HL-60 (cell line): ENCODE data around the gene BCL11A.

Experiments used
- DNase-seq, 2 experiments: peaks; one replicate each; pipeline ENCODE4 v3.0.0-alpha.2; 2010 to 2020; ENCODE audit warnings: low read depth in 1 of 2, low spot score in 1 of 2
- H3K27ac ChIP-seq: fragments of 250-450 bp; sonication (Bioruptor Pico); replicated peaks from 2 replicates; pipeline ENCODE4 v1.5.1; 2020; ENCODE audit warnings: mild to moderate bottlenecking, moderate library complexity
- H3K27me3 ChIP-seq: fragments of 250-450 bp; sonication (Bioruptor Pico); 2 replicates; pipeline ENCODE4 v1.5.1; 2021; ENCODE audit warnings: mild to moderate bottlenecking, moderate library complexity; ENCODE audit not compliant: insufficient read depth, poor library complexity, severe bottlenecking
- H3K4me3 ChIP-seq: replicated peaks from 2 replicates; pipeline ENCODE4 v1.5.1; 2011; ENCODE audit warnings: mild to moderate bottlenecking, control low read depth, low read length; ENCODE audit not compliant: insufficient read depth
- GABPA ChIP-seq: IDR thresholded peaks from 2 replicates; pipeline ENCODE4 v1.6.1; 2012; ENCODE audit warnings: low read depth
- POLR2AphosphoS5 ChIP-seq: IDR thresholded peaks from 2 replicates; pipeline ENCODE4 v1.6.1; 2012; ENCODE audit warnings: low read depth
- SPI1 ChIP-seq: IDR thresholded peaks from 2 replicates; pipeline ENCODE4 v1.6.1; 2012; ENCODE audit warnings: low read depth, mild to moderate bottlenecking, borderline replicate concordance
- TF ChIP-seq, protein P1 (sequence below): IDR thresholded peaks from 2 replicates; pipeline ENCODE4 v1.6.1; 2012; ENCODE audit warnings: low read depth; ENCODE audit not compliant: insufficient replicate concordance
- TF ChIP-seq, protein P2 (sequence below): IDR thresholded peaks from one replicate; pipeline ENCODE4 v1.5.1; 2011; ENCODE audit warnings: low read length, control low read depth, inconsistent platforms; ENCODE audit not compliant: insufficient read depth

The BCL11A gene

DNA sequence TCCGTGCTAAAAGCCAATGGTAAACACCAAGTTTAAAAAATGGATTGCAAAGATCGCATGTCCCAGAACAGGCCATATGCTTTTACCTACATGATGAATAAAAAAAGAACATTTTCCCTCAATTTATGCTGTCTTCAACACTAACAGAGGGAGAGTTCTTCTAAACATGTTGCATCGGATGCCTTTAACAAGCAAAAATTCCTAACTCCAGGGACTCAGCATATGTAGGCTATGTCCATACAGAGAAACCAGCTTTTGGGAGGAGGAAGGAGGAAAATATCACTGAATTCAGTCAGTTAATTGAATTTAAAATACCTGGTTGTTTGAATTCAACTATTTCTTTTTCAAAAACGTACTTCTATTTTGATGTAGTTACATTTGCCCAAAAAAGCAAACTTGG is 28.6 kb downstream of the BCL11A start:
- no peak overlapping the region for H3K27ac ChIP-seq
- no peaks in the 10 kb centered on the region for H3K27me3 ChIP-seq
- no peak overlapping the region for H3K4me3 ChIP-seq
- DNase-seq, result no peak
- TF ChIP-seq, protein P1, sequence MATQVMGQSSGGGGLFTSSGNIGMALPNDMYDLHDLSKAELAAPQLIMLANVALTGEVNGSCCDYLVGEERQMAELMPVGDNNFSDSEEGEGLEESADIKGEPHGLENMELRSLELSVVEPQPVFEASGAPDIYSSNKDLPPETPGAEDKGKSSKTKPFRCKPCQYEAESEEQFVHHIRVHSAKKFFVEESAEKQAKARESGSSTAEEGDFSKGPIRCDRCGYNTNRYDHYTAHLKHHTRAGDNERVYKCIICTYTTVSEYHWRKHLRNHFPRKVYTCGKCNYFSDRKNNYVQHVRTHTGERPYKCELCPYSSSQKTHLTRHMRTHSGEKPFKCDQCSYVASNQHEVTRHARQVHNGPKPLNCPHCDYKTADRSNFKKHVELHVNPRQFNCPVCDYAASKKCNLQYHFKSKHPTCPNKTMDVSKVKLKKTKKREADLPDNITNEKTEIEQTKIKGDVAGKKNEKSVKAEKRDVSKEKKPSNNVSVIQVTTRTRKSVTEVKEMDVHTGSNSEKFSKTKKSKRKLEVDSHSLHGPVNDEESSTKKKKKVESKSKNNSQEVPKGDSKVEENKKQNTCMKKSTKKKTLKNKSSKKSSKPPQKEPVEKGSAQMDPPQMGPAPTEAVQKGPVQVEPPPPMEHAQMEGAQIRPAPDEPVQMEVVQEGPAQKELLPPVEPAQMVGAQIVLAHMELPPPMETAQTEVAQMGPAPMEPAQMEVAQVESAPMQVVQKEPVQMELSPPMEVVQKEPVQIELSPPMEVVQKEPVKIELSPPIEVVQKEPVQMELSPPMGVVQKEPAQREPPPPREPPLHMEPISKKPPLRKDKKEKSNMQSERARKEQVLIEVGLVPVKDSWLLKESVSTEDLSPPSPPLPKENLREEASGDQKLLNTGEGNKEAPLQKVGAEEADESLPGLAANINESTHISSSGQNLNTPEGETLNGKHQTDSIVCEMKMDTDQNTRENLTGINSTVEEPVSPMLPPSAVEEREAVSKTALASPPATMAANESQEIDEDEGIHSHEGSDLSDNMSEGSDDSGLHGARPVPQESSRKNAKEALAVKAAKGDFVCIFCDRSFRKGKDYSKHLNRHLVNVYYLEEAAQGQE, result no peak
- TF ChIP-seq GABPA, result no peak
- TF ChIP-seq SPI1, result no peak
- TF ChIP-seq, protein P2, sequence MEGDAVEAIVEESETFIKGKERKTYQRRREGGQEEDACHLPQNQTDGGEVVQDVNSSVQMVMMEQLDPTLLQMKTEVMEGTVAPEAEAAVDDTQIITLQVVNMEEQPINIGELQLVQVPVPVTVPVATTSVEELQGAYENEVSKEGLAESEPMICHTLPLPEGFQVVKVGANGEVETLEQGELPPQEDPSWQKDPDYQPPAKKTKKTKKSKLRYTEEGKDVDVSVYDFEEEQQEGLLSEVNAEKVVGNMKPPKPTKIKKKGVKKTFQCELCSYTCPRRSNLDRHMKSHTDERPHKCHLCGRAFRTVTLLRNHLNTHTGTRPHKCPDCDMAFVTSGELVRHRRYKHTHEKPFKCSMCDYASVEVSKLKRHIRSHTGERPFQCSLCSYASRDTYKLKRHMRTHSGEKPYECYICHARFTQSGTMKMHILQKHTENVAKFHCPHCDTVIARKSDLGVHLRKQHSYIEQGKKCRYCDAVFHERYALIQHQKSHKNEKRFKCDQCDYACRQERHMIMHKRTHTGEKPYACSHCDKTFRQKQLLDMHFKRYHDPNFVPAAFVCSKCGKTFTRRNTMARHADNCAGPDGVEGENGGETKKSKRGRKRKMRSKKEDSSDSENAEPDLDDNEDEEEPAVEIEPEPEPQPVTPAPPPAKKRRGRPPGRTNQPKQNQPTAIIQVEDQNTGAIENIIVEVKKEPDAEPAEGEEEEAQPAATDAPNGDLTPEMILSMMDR, result no peak
- TF ChIP-seq POLR2AphosphoS5, result no peak

DNA sequence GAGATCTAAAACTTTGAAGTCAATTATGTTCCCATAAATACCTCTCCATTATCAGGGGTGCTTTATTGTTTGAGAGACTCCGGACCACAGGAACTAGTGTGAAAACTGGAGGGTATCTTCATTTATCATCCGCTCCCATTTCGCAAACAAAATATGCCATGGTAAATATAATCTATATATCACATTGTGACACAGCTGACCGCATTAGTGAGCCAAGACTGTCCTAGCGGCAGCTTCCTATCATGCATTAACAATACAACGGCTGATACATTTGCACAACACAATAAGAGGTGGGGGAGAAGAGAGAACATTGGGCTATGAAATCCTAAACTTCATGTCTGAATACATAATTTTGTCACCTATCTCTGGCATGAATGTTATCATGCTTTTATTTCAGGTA is 29.5 kb downstream of the BCL11A start:
- Histone ChIP-seq H3K27me3 (no peaks in the 10 kb centered on the region), H3K27ac (no peak overlapping the region; the same call in 1 of the 2 replicates), H3K4me3 (no peak overlapping the region)
- peak in 1 of 2 experiments; percentile 32 for DNase-seq
- TF ChIP-seq, protein P1, result no peak
- no peak for TF ChIP-seq SPI1
- no peak for TF ChIP-seq GABPA
- no peak for TF ChIP-seq POLR2AphosphoS5
- TF ChIP-seq, protein P2, result no peak

DNA sequence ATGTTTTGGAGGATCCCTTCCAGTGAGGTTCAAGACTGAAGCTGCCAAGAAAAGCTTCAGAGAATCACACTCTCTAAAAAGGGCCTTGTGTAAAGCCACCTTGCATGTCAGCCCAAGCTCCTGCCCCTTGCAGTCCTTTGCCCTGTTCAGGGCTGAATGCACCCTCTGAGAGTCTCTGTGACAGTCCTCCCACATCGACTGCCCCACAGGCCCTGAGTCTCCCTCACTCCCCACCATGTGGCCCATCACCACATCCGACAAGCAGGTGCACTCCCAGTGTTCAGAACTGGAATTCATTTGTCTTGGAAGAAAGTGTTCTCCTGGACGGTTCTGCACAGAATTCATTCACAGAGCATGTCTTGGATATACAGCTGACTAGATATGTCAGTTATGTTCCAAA is 31.0 kb downstream of the BCL11A start:
- no peak overlapping the region for H3K4me3 ChIP-seq
- TF ChIP-seq GABPA (no peak), SPI1 (no peak), POLR2AphosphoS5 (no peak)
- TF ChIP-seq, protein P1, result no peak
- TF ChIP-seq, protein P2, result no peak
- no peaks in the 10 kb centered on the region for H3K27me3 ChIP-seq
- no peak for DNase-seq
- no peak overlapping the region for H3K27ac ChIP-seq
